ENCODE measurements around the gene PCSK5. TPM values are rescaled to one million over a fixed set of nuclear protein-coding genes. Genes with fewer than 3 reads are reported as not detected.
"Not testable (repeated sequence)": the region's sequence is repeated elsewhere in the genome, so short reads cannot be mapped to it uniquely, and the experiment has no call there.

The PCSK5 gene
- total RNA-seq, 4 donors from 2014 or later = 9.6 to 41.8 (median 15.1) TPM

GRCh38 chr9:75962662-75963036 is 72.2 kb downstream of the PCSK5 start:
- 94 to 97% methylated on average over 3 to 4 of the region's 4 CpGs for whole genome bisulfite sequencing, 2 donors
- Histone ChIP-seq H3K36me3 (no peaks in the 10 kb centered on the region), H3K9me3 (no peaks in the 10 kb centered on the region), H3K4me3 (replicated peaks in 1 of 3) (no peak overlapping the region), H3K4me1 (peaks cover 0 to 5% of the 10 kb centered on the region in 2 donors), H3K27ac (no peak overlapping the region), H3K27me3 (no peaks in the 10 kb centered on the region)
- intact Hi-C loops (cut with DNase I) = no loop called here
- no peak for TF ChIP-seq CTCF (IDR thresholded peaks at IDR 0.05)
- no peak for TF ChIP-seq POLR2A (IDR thresholded peaks at IDR 0.05)
- DNase-seq = no peak

DNA sequence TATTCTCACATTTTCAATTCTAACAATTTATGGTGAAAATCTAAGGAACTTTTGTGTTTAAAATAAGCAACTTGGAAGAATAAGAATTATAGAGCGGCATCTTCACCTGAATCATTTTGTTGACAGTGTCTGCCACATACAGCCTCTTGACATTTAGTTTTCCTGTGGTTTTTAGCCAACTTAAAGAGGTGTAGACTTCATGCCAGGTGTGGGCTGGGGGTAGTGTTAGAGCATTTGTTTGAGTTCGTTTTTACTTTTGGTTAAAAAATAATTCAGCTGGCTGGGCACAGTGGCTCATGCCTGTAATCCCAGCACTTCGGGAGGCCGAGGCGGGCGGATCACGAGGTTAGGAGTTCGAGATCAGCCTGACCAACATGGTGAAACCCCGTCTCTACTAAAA is 72.8 kb downstream of the PCSK5 start:
- 85 to 92% methylated on average over 9 of the region's 9 CpGs for WGBS, 2 donors
- H3K36me3 ChIP-seq; H3K9me3 ChIP-seq; H3K4me1 ChIP-seq; H3K27me3 ChIP-seq; H3K4me3 ChIP-seq (replicated peaks in 1 of 3); H3K27ac ChIP-seq; intact Hi-C loops (cut with DNase I); DNase-seq: not testable (repeated sequence)

GRCh38 chr9:75964427-75964826 is 74.0 kb downstream of the PCSK5 start:
- H3K27me3 ChIP-seq = no peaks in the 10 kb centered on the region
- no peaks in the 10 kb centered on the region for H3K36me3 ChIP-seq
- no peak overlapping the region for H3K27ac ChIP-seq
- H3K9me3 ChIP-seq = no peaks in the 10 kb centered on the region
- no peak for TF ChIP-seq CTCF (IDR thresholded peaks at IDR 0.05)
- TF ChIP-seq POLR2A (IDR thresholded peaks at IDR 0.05) = no peak
- peaks cover 0 to 5% of the 10 kb centered on the region in 2 donors for H3K4me1 ChIP-seq
- intact Hi-C loops (cut with DNase I) = no loop called here
- DNase-seq = no peak
- H3K4me3 ChIP-seq (replicated peaks in 1 of 3) = no peak overlapping the region
- WGBS, 2 donors = 92 to 97% methylated on average over 4 of the region's 4 CpGs

GRCh38 chr9:75965231-75965630 is 74.8 kb downstream of the PCSK5 start:
- TF ChIP-seq CTCF (IDR thresholded peaks at IDR 0.05) (no peak), POLR2A (IDR thresholded peaks at IDR 0.05) (no peak)
- 94 to 95% methylated on average over 4 of the region's 4 CpGs for WGBS, 2 donors

DNA sequence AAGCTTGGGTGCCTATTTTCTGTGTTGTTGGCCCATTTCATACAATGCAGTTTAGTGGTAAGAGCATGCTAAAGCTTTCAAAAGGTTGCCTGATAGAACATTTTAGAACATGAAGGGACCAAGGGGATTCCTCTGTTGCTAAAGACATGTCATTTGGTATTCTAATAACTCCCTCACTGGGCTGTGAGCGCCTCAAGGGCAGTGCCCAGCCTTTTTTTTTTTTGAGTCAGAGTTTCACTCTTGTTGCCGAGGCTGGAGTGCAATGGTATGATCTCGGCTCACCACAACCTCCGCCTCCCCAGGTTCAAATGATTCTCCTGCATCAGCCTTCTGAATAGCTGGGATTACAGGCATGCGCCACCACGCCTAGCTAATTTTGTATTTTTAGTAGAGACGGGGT is 77.1 kb downstream of the PCSK5 start:
- Histone ChIP-seq H3K4me1 (no peaks in the 10 kb centered on the region), H3K27me3 (no peaks in the 10 kb centered on the region), H3K4me3 (replicated peaks in 1 of 3) (no peak overlapping the region), H3K27ac (no peak overlapping the region), H3K9me3 (no peaks in the 10 kb centered on the region), H3K36me3 (no peaks in the 10 kb centered on the region)
- WGBS, 2 donors = 99 to 100% methylated on average over 7 of the region's 7 CpGs
- DNase-seq = no peak
- TF ChIP-seq POLR2A (IDR thresholded peaks at IDR 0.05) (no peak), CTCF (IDR thresholded peaks at IDR 0.05) (no peak)
- intact Hi-C loops (cut with DNase I) = no loop called here

More at GRCh38 chr9:75965231-75965630, 74.8 kb downstream of the PCSK5 start:
- intact Hi-C loops (cut with DNase I) = no loop called here
- no peaks in the 10 kb centered on the region for H3K9me3 ChIP-seq
- no peak for DNase-seq
- H3K27me3 ChIP-seq = no peaks in the 10 kb centered on the region
- H3K27ac ChIP-seq = no peak overlapping the region
- no peaks in the 10 kb centered on the region for H3K36me3 ChIP-seq
- peaks cover 0 to 5% of the 10 kb centered on the region in 2 donors for H3K4me1 ChIP-seq
- no peak overlapping the region for H3K4me3 ChIP-seq (replicated peaks in 1 of 3)
